GM19238 (cell line): ENCODE results near the gene CDAN1.
A peak's percentile ranks its signal among the peaks of the same experiment; 100 is the strongest.
"Not testable (repeated sequence)": the region's sequence is repeated elsewhere in the genome, so short reads cannot be mapped to it uniquely, and the experiment has no call there.

Source experiments
- DNase-seq: peaks from one replicate; pipeline ENCODE4 v3.0.0; 2011; ENCODE audit warnings: low spot score; ENCODE audit not compliant: insufficient read length

Gene CDAN1, protein sequence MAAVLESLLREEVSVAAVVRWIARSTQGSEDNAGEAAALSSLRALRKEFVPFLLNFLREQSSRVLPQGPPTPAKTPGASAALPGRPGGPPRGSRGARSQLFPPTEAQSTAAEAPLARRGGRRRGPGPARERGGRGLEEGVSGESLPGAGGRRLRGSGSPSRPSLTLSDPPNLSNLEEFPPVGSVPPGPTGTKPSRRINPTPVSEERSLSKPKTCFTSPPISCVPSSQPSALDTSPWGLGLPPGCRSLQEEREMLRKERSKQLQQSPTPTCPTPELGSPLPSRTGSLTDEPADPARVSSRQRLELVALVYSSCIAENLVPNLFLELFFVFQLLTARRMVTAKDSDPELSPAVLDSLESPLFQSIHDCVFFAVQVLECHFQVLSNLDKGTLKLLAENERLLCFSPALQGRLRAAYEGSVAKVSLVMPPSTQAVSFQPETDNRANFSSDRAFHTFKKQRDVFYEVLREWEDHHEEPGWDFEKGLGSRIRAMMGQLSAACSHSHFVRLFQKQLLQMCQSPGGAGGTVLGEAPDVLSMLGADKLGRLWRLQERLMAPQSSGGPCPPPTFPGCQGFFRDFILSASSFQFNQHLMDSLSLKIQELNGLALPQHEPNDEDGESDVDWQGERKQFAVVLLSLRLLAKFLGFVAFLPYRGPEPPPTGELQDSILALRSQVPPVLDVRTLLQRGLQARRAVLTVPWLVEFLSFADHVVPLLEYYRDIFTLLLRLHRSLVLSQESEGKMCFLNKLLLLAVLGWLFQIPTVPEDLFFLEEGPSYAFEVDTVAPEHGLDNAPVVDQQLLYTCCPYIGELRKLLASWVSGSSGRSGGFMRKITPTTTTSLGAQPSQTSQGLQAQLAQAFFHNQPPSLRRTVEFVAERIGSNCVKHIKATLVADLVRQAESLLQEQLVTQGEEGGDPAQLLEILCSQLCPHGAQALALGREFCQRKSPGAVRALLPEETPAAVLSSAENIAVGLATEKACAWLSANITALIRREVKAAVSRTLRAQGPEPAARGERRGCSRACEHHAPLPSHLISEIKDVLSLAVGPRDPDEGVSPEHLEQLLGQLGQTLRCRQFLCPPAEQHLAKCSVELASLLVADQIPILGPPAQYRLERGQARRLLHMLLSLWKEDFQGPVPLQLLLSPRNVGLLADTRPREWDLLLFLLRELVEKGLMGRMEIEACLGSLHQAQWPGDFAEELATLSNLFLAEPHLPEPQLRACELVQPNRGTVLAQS

GRCh38 chr15:42736793-42737528 is at the start of gene CDAN1:
CDAN1 (minus strand) TSS chr15:42737128; CDS start chr15:42737102, 26 bp downstream.
- DNase-seq: peak; percentile 98

- no peak for DNase-seq
These were observed 48.6 kb upstream of the CDAN1 start for GRCh38 chr15:42785569-42785968.

DNA sequence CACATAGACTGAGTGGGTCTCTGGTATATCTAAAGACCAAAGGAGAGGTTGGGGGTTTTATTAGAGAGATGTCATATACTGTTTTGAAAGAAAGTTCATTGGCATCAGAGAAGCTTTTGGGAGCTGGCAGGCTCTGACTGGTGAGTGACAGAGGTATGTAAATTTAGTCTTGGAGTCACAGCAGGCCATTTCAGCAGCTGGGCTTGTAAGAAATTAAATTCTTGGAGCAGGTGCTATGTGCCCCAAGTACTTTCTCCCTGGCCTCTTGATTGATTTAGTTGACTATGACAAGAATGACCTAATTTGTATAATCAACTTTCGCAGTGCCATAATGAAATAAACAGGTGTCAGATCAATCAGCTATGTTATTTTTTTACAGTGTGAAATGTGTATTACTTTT is 47.8 kb upstream of the CDAN1 start:
- DNase-seq: no peak

DNA sequence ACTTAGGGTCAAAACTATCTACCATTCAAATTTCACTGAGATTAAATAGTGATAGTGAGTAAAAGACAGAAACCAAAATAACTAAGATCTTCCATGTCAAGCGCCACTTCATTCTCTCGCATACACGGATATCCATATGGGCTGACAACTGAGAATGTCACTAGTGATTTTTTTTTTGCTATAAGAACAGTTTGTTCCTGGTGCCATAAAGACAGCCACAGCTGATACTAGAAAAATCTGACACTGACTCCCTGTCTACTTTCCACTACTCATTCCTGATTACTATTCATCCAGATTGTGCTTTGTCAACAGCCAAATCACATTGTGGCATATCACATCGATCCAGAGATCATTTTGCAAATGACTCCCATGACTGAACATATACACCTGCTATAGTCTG is 45.8 kb upstream of the CDAN1 start:
- DNase-seq: no peak

GRCh38 chr15:42775416-42775815 is 38.5 kb upstream of the CDAN1 start:
- no peak for DNase-seq

- no peak for DNase-seq
These were observed 36.0 kb upstream of the CDAN1 start for GRCh38 chr15:42772901-42773300.

- no peak for DNase-seq
These were observed 35.2 kb upstream of the CDAN1 start for GRCh38 chr15:42772144-42772543.

DNA sequence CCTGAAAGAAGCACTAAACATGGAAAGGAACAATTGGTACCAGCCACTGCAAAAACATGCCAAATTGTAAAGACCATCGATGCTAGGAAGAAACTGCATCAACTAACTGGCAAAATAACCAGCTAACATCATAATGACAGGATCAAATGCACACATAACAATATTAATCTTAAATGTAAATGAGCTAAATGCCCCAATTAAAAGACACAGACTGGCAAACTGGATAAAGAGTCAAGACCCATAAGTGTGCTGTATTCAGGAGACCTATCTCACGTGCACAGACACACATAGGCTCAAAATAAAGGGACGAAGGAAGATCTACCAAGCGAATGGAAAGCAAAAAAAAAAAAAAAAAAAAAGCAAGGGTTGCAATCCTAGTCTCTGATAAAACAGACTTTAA is 29.2 kb upstream of the CDAN1 start:
- DNase-seq: not testable (repeated sequence)

- not testable (repeated sequence) for DNase-seq
These were observed 27.3 kb upstream of the CDAN1 start for GRCh38 chr15:42764154-42764731.

GRCh38 chr15:42761813-42762212 is 24.9 kb upstream of the CDAN1 start:
- not testable (repeated sequence) for DNase-seq

DNA sequence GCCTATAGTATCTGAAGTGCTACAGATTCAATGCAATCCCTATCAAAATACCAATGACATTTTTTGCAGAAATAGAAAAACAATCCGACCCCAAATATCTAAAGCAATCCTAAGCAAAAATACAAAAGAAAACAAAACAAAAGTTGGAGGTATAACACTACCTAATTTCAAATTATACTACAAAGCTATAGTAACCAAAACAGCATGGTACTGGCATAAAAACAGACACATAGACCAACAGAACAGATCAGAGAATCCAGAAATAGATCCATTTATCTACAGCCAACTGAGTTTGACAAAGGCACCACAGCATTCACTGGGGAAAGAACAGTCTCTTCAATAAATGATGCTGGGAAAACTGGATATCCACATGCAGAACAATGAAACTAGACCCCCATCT is 23.8 kb upstream of the CDAN1 start:
- no peak for DNase-seq

- no peak for DNase-seq
These were observed 22.2 kb upstream of the CDAN1 start for GRCh38 chr15:42759093-42759492.

DNA sequence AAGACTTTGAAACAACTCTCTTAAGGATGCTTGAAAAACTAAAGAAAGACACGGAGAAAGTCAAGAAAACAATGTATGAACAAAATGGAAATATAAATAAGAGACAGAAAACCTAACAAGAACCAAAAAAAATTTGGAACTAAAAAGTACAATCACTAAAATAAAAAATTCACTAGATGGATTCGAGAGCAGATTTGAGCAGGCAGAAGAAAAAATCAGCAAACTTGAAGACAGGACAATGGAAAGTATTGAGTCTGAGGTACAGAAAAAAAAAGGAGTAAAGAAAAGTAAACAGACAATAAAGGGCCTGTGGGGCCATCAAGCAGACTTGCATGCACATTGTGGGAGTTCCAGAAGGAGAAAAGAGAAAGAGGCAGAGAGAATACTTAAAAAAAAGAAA is 13.4 kb upstream of the CDAN1 start:
- DNase-seq: no peak

DNA sequence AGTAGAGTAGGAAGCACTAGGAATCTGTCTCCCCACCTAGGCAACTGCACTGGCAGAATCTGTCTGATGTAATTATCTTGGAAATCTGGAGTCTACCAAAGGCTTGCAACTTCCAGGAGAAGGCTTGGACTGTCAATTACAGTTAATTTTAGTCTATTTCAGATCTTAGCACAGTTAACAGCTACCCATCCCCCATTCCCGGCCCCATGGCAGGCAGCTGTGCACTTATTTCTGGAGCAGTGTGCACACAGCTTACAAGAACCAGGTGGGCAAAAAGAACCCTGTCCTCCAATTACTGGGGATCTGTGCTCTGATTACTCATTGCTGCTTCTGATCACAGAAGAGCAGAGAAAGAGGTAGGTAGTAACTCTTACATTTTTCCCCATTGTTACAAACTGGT is 12.3 kb upstream of the CDAN1 start:
- DNase-seq: no peak

- no peak for DNase-seq
These were observed 7.3 kb upstream of the CDAN1 start for GRCh38 chr15:42744195-42744594.

GRCh38 chr15:42742149-42742548 is 5.2 kb upstream of the CDAN1 start:
- DNase-seq: no peak

DNA sequence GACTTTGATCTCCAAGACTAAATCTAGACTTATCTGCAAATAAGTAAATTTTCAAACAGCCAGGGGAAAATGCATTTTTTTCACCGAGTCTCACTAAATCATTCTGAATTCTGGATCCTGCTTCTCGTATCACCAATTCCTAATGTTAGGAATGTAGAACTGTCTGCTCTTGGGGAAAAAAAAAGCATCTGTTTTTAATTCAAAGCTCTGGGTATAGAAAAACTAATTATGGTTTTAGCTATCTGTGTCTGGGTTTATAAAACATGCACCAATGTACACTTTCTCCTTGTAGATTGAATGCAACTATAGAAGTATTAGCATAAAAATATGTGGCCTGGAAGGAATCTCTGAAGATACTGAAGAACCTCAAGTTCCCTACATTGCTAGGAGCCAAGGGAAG is 4.8 kb upstream of the CDAN1 start:
- no peak for DNase-seq

- DNase-seq: no peak
These were observed 801 bp upstream of the CDAN1 start for GRCh38 chr15:42737529-42738328.

DNA sequence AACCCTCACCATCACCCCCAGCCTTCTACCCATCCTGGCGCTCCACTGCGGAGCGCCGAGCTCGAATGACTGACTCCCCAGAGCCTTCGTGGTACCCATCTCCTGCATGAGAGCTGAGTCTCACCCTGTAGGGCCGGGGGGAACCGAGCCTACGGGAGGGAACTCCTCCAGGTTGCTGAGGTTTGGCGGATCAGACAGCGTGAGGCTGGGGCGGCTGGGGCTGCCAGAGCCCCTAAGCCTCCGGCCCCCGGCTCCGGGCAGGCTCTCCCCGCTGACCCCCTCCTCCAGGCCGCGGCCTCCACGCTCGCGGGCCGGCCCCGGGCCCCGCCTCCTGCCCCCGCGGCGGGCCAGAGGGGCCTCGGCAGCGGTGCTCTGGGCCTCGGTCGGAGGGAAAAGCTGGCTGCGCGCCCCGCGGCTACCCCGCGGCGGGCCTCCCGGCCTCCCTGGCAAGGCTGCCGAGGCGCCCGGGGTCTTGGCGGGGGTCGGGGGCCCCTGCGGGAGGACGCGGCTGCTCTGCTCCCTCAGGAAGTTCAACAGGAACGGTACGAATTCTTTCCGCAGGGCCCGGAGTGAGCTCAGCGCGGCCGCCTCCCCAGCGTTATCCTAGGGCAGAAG is 643 bp downstream of the CDAN1 start:
- DNase-seq: peak; percentile 43
